H1 (cell line): ENCODE data around the gene CAMK2G. TPM values are rescaled to one million over a fixed set of nuclear protein-coding genes. Genes with fewer than 3 reads are reported as not detected.
A peak's percentile ranks its signal among the peaks of the same experiment; 100 is the strongest.

Experiments
- CTCF ChIA-PET: fragments of 300-600 bp; sonication (Branson Sonifier 250); formaldehyde crosslinking; loops from one replicate; lab custom pipeline; 2021; ENCODE audit not compliant: partially characterized antibody; lab: Charles Lee
- POLR2A ChIA-PET: fragments of 300-600 bp; sonication (Branson Sonifier 250); formaldehyde crosslinking; loops from one replicate; lab custom pipeline; 2021; ENCODE audit warnings: inconsistent platforms; ENCODE audit not compliant: partially characterized antibody; lab: Charles Lee
- DNase-seq, 2 experiments: peaks; one replicate each; pipeline versions ENCODE4 v3.0.0 to v3.0.0-alpha.2; 2010 to 2022; ENCODE audit warnings: low spot score in 2 of 2, low read depth in 1 of 2, mixed read lengths in 1 of 2
- FAIRE-seq: peaks from 2 replicates; lab custom pipeline; 2011; peaks lifted over from hg19 to GRCh38; lab: Jason Lieb, UNC
- H2AFZ ChIP-seq: 2 replicates; pipeline ENCODE4 v1.8.1; 2012; ENCODE audit warnings: low read length, inconsistent platforms
- H2AK5ac ChIP-seq: 2 replicates; pipeline ENCODE4 v1.6.1; 2013; ENCODE audit warnings: low read depth, low read length
- H2BK120ac ChIP-seq: replicated peaks from 2 replicates; pipeline ENCODE3; 2013; ENCODE audit warnings: low read depth, low read length, inconsistent platforms
- H2BK12ac ChIP-seq: 2 replicates; pipeline ENCODE4 v1.6.1; 2013; ENCODE audit warnings: low read depth, low read length
- H2BK15ac ChIP-seq: 2 replicates; pipeline ENCODE4 v1.6.1; 2013; ENCODE audit warnings: low read length
- H2BK20ac ChIP-seq: 2 replicates; pipeline ENCODE4 v1.6.1; 2013; ENCODE audit warnings: low read length
- H2BK5ac ChIP-seq: 2 replicates; pipeline ENCODE4 v1.6.1; 2013; ENCODE audit warnings: low read depth, low read length
- H3K14ac ChIP-seq: 2 replicates; pipeline ENCODE4 v1.6.1; 2013; ENCODE audit warnings: inconsistent platforms; ENCODE audit not compliant: insufficient read length
- H3K18ac ChIP-seq: 2 replicates; pipeline ENCODE4 v1.6.1; 2013; ENCODE audit warnings: low read length; ENCODE audit errors: extremely low read depth
- H3K23ac ChIP-seq: 2 replicates; pipeline ENCODE4 v1.6.1; 2013; ENCODE audit warnings: inconsistent platforms; ENCODE audit not compliant: insufficient read length
- H3K23me2 ChIP-seq: 2 replicates; pipeline ENCODE4 v1.6.1; 2013; ENCODE audit warnings: low read depth, low read length
- H3K27ac ChIP-seq: 2 replicates; pipeline ENCODE4 v1.6.1; 2011; ENCODE audit warnings: low read depth, low read length, inconsistent platforms
- H3K27me3 ChIP-seq, 4 experiments: replicated peaks in 1 of 4; 1 replicate in 1 of 4; 2 replicates in 3 of 4; pipeline versions ENCODE4 v1.6.1 to v1.8.1; 2011 to 2013; ENCODE audit warnings: low read length in 3 of 4, mild to moderate bottlenecking in 3 of 4, inconsistent platforms in 2 of 4, mixed read lengths in 2 of 4, moderate library complexity in 1 of 4; ENCODE audit not compliant: control insufficient read depth in 3 of 4, insufficient read depth in 3 of 4; ENCODE audit errors: extremely low read depth in 1 of 4
- H3K36me3 ChIP-seq, 4 experiments: 2 replicates each; pipeline versions ENCODE4 v1.6.1 to v1.8.1; 2011 to 2013; ENCODE audit warnings: mild to moderate bottlenecking in 4 of 4, low read length in 3 of 4, moderate library complexity in 2 of 4, control low read depth in 1 of 4, inconsistent platforms in 1 of 4; ENCODE audit not compliant: insufficient read depth in 4 of 4, control insufficient read depth in 2 of 4
- H3K4ac ChIP-seq: replicated peaks from 2 replicates; pipeline ENCODE3; 2013; ENCODE audit warnings: low read length, low read depth, mixed read lengths, inconsistent platforms; ENCODE audit not compliant: insufficient read length
- H3K4me1 ChIP-seq, 4 experiments: replicated peaks in 1 of 4; 1 replicate in 1 of 4; 2 replicates in 3 of 4; pipeline versions ENCODE4 v1.6.1 to v1.8.1; 2011 to 2013; ENCODE audit warnings: low read length in 3 of 4, inconsistent platforms in 2 of 4, mixed read lengths in 1 of 4; ENCODE audit not compliant: insufficient read depth in 4 of 4, control insufficient read depth in 3 of 4
- H3K4me2 ChIP-seq, 2 experiments: 2 replicates each; pipeline versions ENCODE4 v1.6.1 to v1.8.1; 2011 to 2013; ENCODE audit warnings: low read depth in 2 of 2, low read length in 2 of 2, control low read depth in 1 of 2, inconsistent platforms in 1 of 2, mild to moderate bottlenecking in 1 of 2; ENCODE audit not compliant: insufficient read depth in 1 of 2
- H3K4me3 ChIP-seq, 4 experiments: fragments of 200-600, 300-600 bp in 1 of 4; sonication (generic), shearing (Covaris generic), sonication (Bioruptor Twin) in 1 of 4; 2 replicates each; pipeline versions ENCODE4 v1.5.1 to v1.8.1; 2011 to 2016; ENCODE audit warnings: low read length in 4 of 4, low read depth in 3 of 4, control low read depth in 2 of 4, inconsistent platforms in 2 of 4, mild to moderate bottlenecking in 2 of 4, mixed read lengths in 1 of 4, moderate library complexity in 1 of 4; ENCODE audit not compliant: insufficient read depth in 2 of 4; ENCODE audit errors: extremely low read depth in 1 of 4
- H3K56ac ChIP-seq: replicated peaks from 2 replicates; pipeline ENCODE3; 2013; ENCODE audit warnings: low read depth, mild to moderate bottlenecking, mixed read lengths, low read length, inconsistent platforms; ENCODE audit not compliant: insufficient read length
- H3K79me1 ChIP-seq: 2 replicates; pipeline ENCODE4 v1.6.1; 2013; ENCODE audit warnings: low read depth, low read length, control low read depth
- H3K79me2 ChIP-seq, 2 experiments: 2 replicates each; pipeline versions ENCODE4 v1.6.1 to v1.8.1; 2012 to 2013; ENCODE audit warnings: low read length in 2 of 2, mild to moderate bottlenecking in 2 of 2, inconsistent platforms in 1 of 2; ENCODE audit not compliant: insufficient read depth in 2 of 2, control insufficient read depth in 1 of 2
- H3K9ac ChIP-seq, 4 experiments: replicated peaks in 1 of 4; 1 replicate in 1 of 4; 2 replicates in 3 of 4; pipeline versions ENCODE4 v1.6.1 to v1.8.1; 2011 to 2013; ENCODE audit warnings: low read depth in 3 of 4, low read length in 3 of 4, control low read depth in 2 of 4, mild to moderate bottlenecking in 2 of 4, moderate library complexity in 2 of 4, inconsistent platforms in 1 of 4; ENCODE audit errors: extremely low read depth in 1 of 4
- H3K9me3 ChIP-seq, 2 experiments: 2 replicates each; pipeline versions ENCODE4 v1.6.1 to v1.8.1; 2012 to 2013; ENCODE audit warnings: mild to moderate bottlenecking in 2 of 2, moderate library complexity in 2 of 2, control low read depth in 1 of 2, inconsistent platforms in 1 of 2, low read depth in 1 of 2, low read length in 1 of 2, mixed read lengths in 1 of 2; ENCODE audit not compliant: insufficient read depth in 2 of 2
- H4K20me1 ChIP-seq, 2 experiments: replicated peaks in 1 of 2; 2 replicates each; pipeline versions ENCODE3 to v1.8.1; 2011 to 2013; ENCODE audit warnings: inconsistent platforms in 2 of 2, low read length in 2 of 2, mild to moderate bottlenecking in 1 of 2; ENCODE audit not compliant: insufficient read depth in 2 of 2, control insufficient read depth in 1 of 2
- H4K5ac ChIP-seq: 2 replicates; pipeline ENCODE4 v1.6.1; 2013; ENCODE audit warnings: low read length, low read depth, mixed read lengths, inconsistent platforms; ENCODE audit not compliant: insufficient read length
- H4K8ac ChIP-seq: 2 replicates; pipeline ENCODE4 v1.8.0; 2013; ENCODE audit warnings: mild to moderate bottlenecking, moderate library complexity, low read length, inconsistent platforms; ENCODE audit not compliant: insufficient read depth; ENCODE audit errors: extremely low read depth
- H4K91ac ChIP-seq: replicated peaks from 2 replicates; pipeline ENCODE3; 2013; ENCODE audit warnings: low read length, mixed read lengths, inconsistent platforms; ENCODE audit not compliant: insufficient read length
- ATF2 ChIP-seq: IDR thresholded peaks from 2 replicates; pipeline ENCODE4 v1.6.1; 2012; ENCODE audit warnings: low read length, inconsistent platforms
- CBX5 ChIP-seq: fragments of 300-800, 300-1000 bp; sonication (generic); IDR thresholded peaks from 2 replicates; pipeline ENCODE4 v1.7.1; 2016; ENCODE audit warnings: antibody characterized with exemption, low read length, low read depth
- GTF2F1 ChIP-seq: IDR thresholded peaks from 2 replicates; pipeline ENCODE4 v1.6.1; 2012; ENCODE audit warnings: low read depth, low read length, improper control_type of control experiment, borderline replicate concordance
- MAFK ChIP-seq: IDR thresholded peaks from 2 replicates; pipeline ENCODE4 v1.6.1; 2012; ENCODE audit warnings: low read depth, mild to moderate bottlenecking, improper control_type of control experiment, low read length
- POLR2A ChIP-seq, 2 experiments: IDR thresholded peaks; 1 replicate in 1 of 2; 2 replicates in 1 of 2; pipeline ENCODE4 v1.6.1; 2011; ENCODE audit warnings: low read depth in 2 of 2, low read length in 2 of 2, mild to moderate bottlenecking in 2 of 2; ENCODE audit errors: control extremely low read depth in 1 of 2
- RFX5 ChIP-seq: IDR thresholded peaks from 2 replicates; pipeline ENCODE4 v1.6.1; 2011; ENCODE audit warnings: low read depth, low read length, improper control_type of control experiment, borderline replicate concordance
- SP2 ChIP-seq: IDR thresholded peaks from 2 replicates; pipeline ENCODE4 v1.6.1; 2012; ENCODE audit warnings: mild to moderate bottlenecking, low read length, inconsistent platforms
- SP4 ChIP-seq: IDR thresholded peaks from 2 replicates; pipeline ENCODE4 v1.6.1; 2012; ENCODE audit warnings: low read length, inconsistent platforms
- TCF12 ChIP-seq: IDR thresholded peaks from 2 replicates; pipeline ENCODE4 v1.6.1; 2011; ENCODE audit warnings: low read depth, mild to moderate bottlenecking, low read length
- WGBS, 2 experiments: shearing (Covaris generic) in 1 of 2; methylation state at CpG; one replicate each; pipeline versions ENCODE4 v1.1.6 to v1.1.7; 2013 to 2015; ENCODE audit warnings: low lambda C conversion rate in 2 of 2, mixed read lengths in 2 of 2, inconsistent platforms in 1 of 2, low coverage in 1 of 2, missing lambda C conversion rate in 1 of 2; ENCODE audit not compliant: insufficient replicate concordance in 2 of 2, insufficient coverage in 1 of 2, insufficient read length in 1 of 2; ENCODE audit errors: extremely low coverage in 1 of 2, missing lambda C conversion rate in 1 of 2; 5-methylcytosine and 5-hydroxymethylcytosine counted together
- polyA plus RNA-seq, 7 experiments: library from polyadenylated mRNA; depleted of rRNA in 3 of 7; stranded (reverse) in 5 of 7; unstranded in 2 of 7; fragments of >200 nt in 5 of 7; fragments of 200-250 nt in 2 of 7; gene quantifications; 1 replicate in 5 of 7; 2 replicates in 1 of 7; 4 replicates in 1 of 7; pipeline versions ENCODE4 v1.2.1 to v1.2.3, GENCODE V29; 2011 to 2013; ENCODE audit warnings: missing spikeins in 2 of 7, mixed read lengths in 2 of 7
- total RNA-seq: library from RNA; stranded (reverse); fragmentation: NEBNext Ultra II Directional; extraction: Animal tissue kit (Norgen Biotek cat#: 25700); gene quantifications from 2 replicates; pipeline ENCODE4 v1.2.1, GENCODE V29; 2021
- TF ChIP-seq, protein P1 (sequence below), 3 experiments: IDR thresholded peaks; 1 replicate in 2 of 3; 2 replicates in 1 of 3; pipeline versions ENCODE4 v1.5.1 to v1.6.1; 2011; ENCODE audit warnings: low read length in 3 of 3, mild to moderate bottlenecking in 3 of 3, inconsistent platforms in 2 of 3, low read depth in 1 of 3, moderate library complexity in 1 of 3; ENCODE audit not compliant: insufficient read depth in 1 of 3; ENCODE audit errors: control extremely low read depth in 1 of 3

CAMK2G gene
- total and polyA plus RNA-seq, 2 of the 8 experiments (the other 6 are each of a cell fraction or from before 2014, with no cell fraction given) = 28.9 to 31.7 TPM

- Histone ChIP-seq H2BK20ac (0 out of 2 replicates have a peak overlapping the region, but pooled peaks have one; percentile 61), H4K8ac (peak overlapping the region; percentile 73; the same call in 1 of the 2 replicates), H3K14ac (no peak overlapping the region), H2AFZ (peak overlapping the region; percentile 91), H3K79me1 (no peaks in the 10 kb centered on the region), H4K5ac (no peak overlapping the region), H3K36me3 (no peaks in the 10 kb centered on the region), H3K4ac (no peak overlapping the region), H3K23ac (no peak overlapping the region), H3K27ac (peak overlapping the region; percentile 34; the same call in 1 of the 2 replicates), H3K4me1 (peaks cover 3 to 10% (median 4%) of the 10 kb centered on the region in 4 experiments), H3K18ac (peak overlapping the region; percentile 78), H3K23me2 (no peaks in the 10 kb centered on the region), H3K4me2 (no peak overlapping the region), H3K79me2 (no peaks in the 10 kb centered on the region), H3K4me3 (no peak overlapping the region), H3K56ac (no peak overlapping the region), H2BK5ac (0 out of 2 replicates have a peak overlapping the region, but pooled peaks have one; percentile 49), H2BK120ac (no peak overlapping the region), H3K27me3 (no peaks in the 10 kb centered on the region), H3K9ac (peak overlapping the region in 2 of 4 experiments; percentile 19 to 20; a peak in 3 of 7 replicates), H4K91ac (peak overlapping the region; percentile 9), H2BK12ac (peak overlapping the region; percentile 81; the same call in 1 of the 2 replicates), H2BK15ac (no peak overlapping the region), H2AK5ac (no peak overlapping the region), H4K20me1 (no peaks in the 10 kb centered on the region), H3K9me3 (no peaks in the 10 kb centered on the region)
- no peak for DNase-seq
- FAIRE-seq = no peak
- POLR2A ChIA-PET = interaction anchor here (1.1 to 4.1 kb wide), 6 partner anchors 9 to 80 kb away, joined by 3 to 16 read pairs (median 6); no protein-coding TSS in a partner anchor
- CTCF ChIA-PET = interaction anchor here (0.5 to 6.5 kb wide), 11 partner anchors 8 to 161 kb away, joined by 3 to 42 read pairs (median 5); no protein-coding TSS in a partner anchor
- 62% methylated on average over 4 of the region's 4 CpGs; no CpG with 5 or more reads in 1 of the 2 experiments for WGBS, 2 experiments
- TF ChIP-seq MAFK = no peak
- TF ChIP-seq TCF12 = no peak
- no peak for TF ChIP-seq SP2
- no peak for TF ChIP-seq GTF2F1
- TF ChIP-seq CBX5 = no peak
- no peak for TF ChIP-seq ATF2
- TF ChIP-seq, protein P1, sequence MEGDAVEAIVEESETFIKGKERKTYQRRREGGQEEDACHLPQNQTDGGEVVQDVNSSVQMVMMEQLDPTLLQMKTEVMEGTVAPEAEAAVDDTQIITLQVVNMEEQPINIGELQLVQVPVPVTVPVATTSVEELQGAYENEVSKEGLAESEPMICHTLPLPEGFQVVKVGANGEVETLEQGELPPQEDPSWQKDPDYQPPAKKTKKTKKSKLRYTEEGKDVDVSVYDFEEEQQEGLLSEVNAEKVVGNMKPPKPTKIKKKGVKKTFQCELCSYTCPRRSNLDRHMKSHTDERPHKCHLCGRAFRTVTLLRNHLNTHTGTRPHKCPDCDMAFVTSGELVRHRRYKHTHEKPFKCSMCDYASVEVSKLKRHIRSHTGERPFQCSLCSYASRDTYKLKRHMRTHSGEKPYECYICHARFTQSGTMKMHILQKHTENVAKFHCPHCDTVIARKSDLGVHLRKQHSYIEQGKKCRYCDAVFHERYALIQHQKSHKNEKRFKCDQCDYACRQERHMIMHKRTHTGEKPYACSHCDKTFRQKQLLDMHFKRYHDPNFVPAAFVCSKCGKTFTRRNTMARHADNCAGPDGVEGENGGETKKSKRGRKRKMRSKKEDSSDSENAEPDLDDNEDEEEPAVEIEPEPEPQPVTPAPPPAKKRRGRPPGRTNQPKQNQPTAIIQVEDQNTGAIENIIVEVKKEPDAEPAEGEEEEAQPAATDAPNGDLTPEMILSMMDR (IDR thresholded peaks at IDR 0.05; ENCODE audit: control extremely low read depth in 1 of 3, insufficient read depth in 1 of 3, low read depth in 1 of 3, low read length in 3 of 3) = no peak
- no peak for TF ChIP-seq POLR2A (IDR thresholded peaks at IDR 0.05; ENCODE audit: control extremely low read depth in 1 of 2, low read depth in 2 of 2, low read length in 2 of 2)
- TF ChIP-seq SP4 = no peak
- no peak for TF ChIP-seq RFX5
Measured at GRCh38 chr10:73920089-73920488, 45.7 kb upstream of the CAMK2G start.
